ENCODE data around the gene PTGR3. TPM values are rescaled to one million over a fixed set of nuclear protein-coding genes. Genes with fewer than 3 reads are reported as not detected.

Gene PTGR3
- total and polyA plus RNA-seq, 2 experiments from 2014 or later, result 17.4 to 21.1 TPM

GRCh38 chr18:75200605-75201280 is 8.2 kb downstream of the PTGR3 start:
- Histone ChIP-seq H3K27ac (no peak overlapping the region), H3K9me3 (ENCODE audit: low read depth) (no peaks in the 10 kb centered on the region), H3K27me3 (peaks cover 32% of the 10 kb centered on the region), H3K36me3 (no peaks in the 10 kb centered on the region), H3K4me1 (ENCODE audit: low read depth) (no peaks in the 10 kb centered on the region), H3K4me3 (no peak overlapping the region)
- no peak for DNase-seq (ENCODE audit: low read depth in 1 of 2, low spot score in 1 of 2)
- no peak for TF ChIP-seq CTCF (IDR thresholded peaks at IDR 0.05; ENCODE audit: low read depth, low read length)

DNA sequence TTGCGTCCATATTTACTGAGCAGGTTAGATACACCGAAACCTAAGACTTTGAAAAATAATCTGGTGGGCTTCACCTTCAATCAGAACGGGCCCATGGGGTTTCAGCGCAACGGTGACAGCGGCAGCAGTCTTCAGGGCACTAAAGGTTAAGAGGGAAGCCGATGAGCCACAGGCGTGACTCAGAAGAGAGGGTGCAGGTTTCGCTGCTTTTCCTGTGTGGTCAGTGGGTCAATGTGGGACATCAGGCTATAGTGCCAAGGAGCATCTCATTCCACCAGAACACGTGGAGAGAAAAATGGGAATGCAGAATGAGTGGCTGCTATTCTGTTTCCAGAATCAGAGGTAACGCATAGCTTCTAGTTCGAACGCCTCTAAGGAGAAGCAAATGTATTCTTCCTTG is 8.9 kb downstream of the PTGR3 start:
- no peaks in the 10 kb centered on the region for H3K9me3 ChIP-seq (ENCODE audit: low read depth)
- H3K4me3 ChIP-seq, result no peak overlapping the region
- DNase-seq (ENCODE audit: low read depth in 1 of 2, low spot score in 1 of 2), result no peak
- no peak overlapping the region for H3K27ac ChIP-seq
- no peaks in the 10 kb centered on the region for H3K4me1 ChIP-seq (ENCODE audit: low read depth)
- no peak for TF ChIP-seq CTCF (IDR thresholded peaks at IDR 0.05; ENCODE audit: low read depth, low read length)
- peaks cover 25% of the 10 kb centered on the region for H3K27me3 ChIP-seq
- H3K36me3 ChIP-seq, result no peaks in the 10 kb centered on the region

- Histone ChIP-seq H3K27ac (no peak overlapping the region), H3K4me1 (ENCODE audit: low read depth) (no peaks in the 10 kb centered on the region), H3K9me3 (ENCODE audit: low read depth) (no peaks in the 10 kb centered on the region), H3K4me3 (no peak overlapping the region), H3K36me3 (no peaks in the 10 kb centered on the region), H3K27me3 (peaks cover 18% of the 10 kb centered on the region)
- DNase-seq (ENCODE audit: low read depth in 1 of 2, low spot score in 1 of 2), result peak in 1 of 2 donors; percentile 11
- no peak for TF ChIP-seq CTCF (IDR thresholded peaks at IDR 0.05; ENCODE audit: low read depth, low read length)
Observed at GRCh38 chr18:75199327-75199726, 9.6 kb downstream of the PTGR3 start.

GRCh38 chr18:75198036-75198435 is 10.9 kb downstream of the PTGR3 start:
- Histone ChIP-seq H3K27ac (no peak overlapping the region), H3K4me3 (no peak overlapping the region), H3K9me3 (ENCODE audit: low read depth) (no peaks in the 10 kb centered on the region), H3K36me3 (no peaks in the 10 kb centered on the region), H3K27me3 (peaks cover 5% of the 10 kb centered on the region), H3K4me1 (ENCODE audit: low read depth) (no peaks in the 10 kb centered on the region)
- DNase-seq (ENCODE audit: low read depth in 1 of 2, low spot score in 1 of 2), result peak in 1 of 2 donors; percentile 50
- no peak for TF ChIP-seq CTCF (IDR thresholded peaks at IDR 0.05; ENCODE audit: low read depth, low read length)

DNA sequence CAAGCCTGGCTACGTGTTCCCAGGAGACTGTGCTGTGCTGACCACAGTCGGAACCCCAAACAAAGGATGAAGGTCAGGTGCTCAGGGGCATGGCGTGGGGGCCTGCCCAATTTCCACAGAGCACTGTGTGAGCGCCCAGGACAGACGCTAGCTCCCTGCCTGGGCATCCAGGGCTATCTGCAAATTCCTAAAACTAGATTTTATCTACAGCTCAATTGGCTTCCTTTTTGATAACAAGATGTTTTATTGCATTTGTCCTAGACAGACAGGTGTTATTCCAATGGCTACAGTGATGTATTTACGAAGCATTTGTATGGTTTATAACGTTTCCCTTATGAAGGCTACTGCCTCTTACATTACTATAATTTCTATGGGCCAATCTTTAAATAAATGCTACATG is 16.0 kb downstream of the PTGR3 start:
- no peaks in the 10 kb centered on the region for H3K36me3 ChIP-seq
- H3K9me3 ChIP-seq (ENCODE audit: low read depth), result no peaks in the 10 kb centered on the region
- H3K27me3 ChIP-seq, result no peaks in the 10 kb centered on the region
- no peak for TF ChIP-seq CTCF (IDR thresholded peaks at IDR 0.05; ENCODE audit: low read depth, low read length)
- no peak overlapping the region for H3K4me3 ChIP-seq
- no peak overlapping the region for H3K27ac ChIP-seq
- DNase-seq (ENCODE audit: low read depth in 1 of 2, low spot score in 1 of 2), result no peak
- no peaks in the 10 kb centered on the region for H3K4me1 ChIP-seq (ENCODE audit: low read depth)
